HG03135 (cell line): ENCODE measurements around the gene TMEM42.
"Not testable (repeated sequence)": the region's sequence is repeated elsewhere in the genome, so short reads cannot be mapped to it uniquely, and the experiment has no call there.

Source experiments
- ATAC-seq: cut with Tn5 transposase; IDR thresholded peaks from one replicate; pipeline ENCODE4 v1.9.1; 2021; ENCODE audit warnings: mild to moderate bottlenecking, moderate library complexity; ENCODE audit not compliant: unreplicated experiment

Gene TMEM42

GRCh38 chr3:44861412-44862225, at the start of gene TMEM42:
TSS of gene TMEM42 (plus strand) at chr3:44861912. CDS start at chr3:44861925, 13 bp downstream.
- ATAC-seq: peak; percentile 92

- ATAC-seq: no peak
Observed at GRCh38 chr3:44814751-44815150, 47.0 kb upstream of the TMEM42 start.

- ATAC-seq: not testable (repeated sequence)
Observed at GRCh38 chr3:44816334-44816733, 45.4 kb upstream of the TMEM42 start.

GRCh38 chr3:44821206-44821605, 40.5 kb upstream of the TMEM42 start:
- ATAC-seq: not testable (repeated sequence)

GRCh38 chr3:44825264-44825925, 36.3 kb upstream of the TMEM42 start:
- ATAC-seq: no peak

GRCh38 chr3:44827196-44827595, 34.5 kb upstream of the TMEM42 start:
- ATAC-seq: no peak

GRCh38 chr3:44831232-44831631, 30.5 kb upstream of the TMEM42 start:
- no peak for ATAC-seq

- no peak for ATAC-seq
Observed at GRCh38 chr3:44832032-44832431, 29.7 kb upstream of the TMEM42 start.

- no peak for ATAC-seq
Observed at GRCh38 chr3:44832965-44833364, 28.7 kb upstream of the TMEM42 start.

- ATAC-seq: no peak
Observed at GRCh38 chr3:44833394-44833793, 28.3 kb upstream of the TMEM42 start.

- no peak for ATAC-seq
Observed at GRCh38 chr3:44835684-44836083, 26.0 kb upstream of the TMEM42 start.

GRCh38 chr3:44842376-44842775, 19.3 kb upstream of the TMEM42 start:
- ATAC-seq: no peak

- no peak for ATAC-seq
Observed at GRCh38 chr3:44845528-44846520, 15.9 kb upstream of the TMEM42 start.

- ATAC-seq: no peak
Observed at GRCh38 chr3:44848634-44849033, 13.1 kb upstream of the TMEM42 start.

- ATAC-seq: not testable (repeated sequence)
Observed at GRCh38 chr3:44856663-44857062, 5.0 kb upstream of the TMEM42 start.

GRCh38 chr3:44860117-44860516, 1.6 kb upstream of the TMEM42 start:
- ATAC-seq: no peak

GRCh38 chr3:44862226-44862637, 520 bp downstream of the TMEM42 start:
- ATAC-seq: peak; percentile 23

- no peak for ATAC-seq
Observed at GRCh38 chr3:44865272-44866035, 3.7 kb downstream of the TMEM42 start.

- no peak for ATAC-seq
Observed at GRCh38 chr3:44867421-44868111, 5.9 kb downstream of the TMEM42 start.
